GM12875 (cell line): ENCODE results near the gene CERS6.

Source experiments
- H3K4me3 ChIP-seq: one replicate; pipeline ENCODE4 v1.5.1; 2011; ENCODE audit warnings: low read depth, low read length, control low read depth
- TF ChIP-seq, protein P1 (sequence below): IDR thresholded peaks from 2 replicates; pipeline ENCODE4 v1.5.1; 2011; ENCODE audit warnings: low read depth, mild to moderate bottlenecking, control low read depth, inconsistent platforms, low read length, moderate library complexity, borderline replicate concordance; ENCODE audit not compliant: insufficient read depth

Gene CERS6

GRCh38 chr2:168671932-168672331, 215.9 kb downstream of the CERS6 start:
- no peak overlapping the region for H3K4me3 ChIP-seq
- TF ChIP-seq, protein P1, sequence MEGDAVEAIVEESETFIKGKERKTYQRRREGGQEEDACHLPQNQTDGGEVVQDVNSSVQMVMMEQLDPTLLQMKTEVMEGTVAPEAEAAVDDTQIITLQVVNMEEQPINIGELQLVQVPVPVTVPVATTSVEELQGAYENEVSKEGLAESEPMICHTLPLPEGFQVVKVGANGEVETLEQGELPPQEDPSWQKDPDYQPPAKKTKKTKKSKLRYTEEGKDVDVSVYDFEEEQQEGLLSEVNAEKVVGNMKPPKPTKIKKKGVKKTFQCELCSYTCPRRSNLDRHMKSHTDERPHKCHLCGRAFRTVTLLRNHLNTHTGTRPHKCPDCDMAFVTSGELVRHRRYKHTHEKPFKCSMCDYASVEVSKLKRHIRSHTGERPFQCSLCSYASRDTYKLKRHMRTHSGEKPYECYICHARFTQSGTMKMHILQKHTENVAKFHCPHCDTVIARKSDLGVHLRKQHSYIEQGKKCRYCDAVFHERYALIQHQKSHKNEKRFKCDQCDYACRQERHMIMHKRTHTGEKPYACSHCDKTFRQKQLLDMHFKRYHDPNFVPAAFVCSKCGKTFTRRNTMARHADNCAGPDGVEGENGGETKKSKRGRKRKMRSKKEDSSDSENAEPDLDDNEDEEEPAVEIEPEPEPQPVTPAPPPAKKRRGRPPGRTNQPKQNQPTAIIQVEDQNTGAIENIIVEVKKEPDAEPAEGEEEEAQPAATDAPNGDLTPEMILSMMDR, result no peak

- TF ChIP-seq, protein P1, result no peak
- no peak overlapping the region for H3K4me3 ChIP-seq
Observed at GRCh38 chr2:168673265-168674189, 217.5 kb downstream of the CERS6 start.

DNA sequence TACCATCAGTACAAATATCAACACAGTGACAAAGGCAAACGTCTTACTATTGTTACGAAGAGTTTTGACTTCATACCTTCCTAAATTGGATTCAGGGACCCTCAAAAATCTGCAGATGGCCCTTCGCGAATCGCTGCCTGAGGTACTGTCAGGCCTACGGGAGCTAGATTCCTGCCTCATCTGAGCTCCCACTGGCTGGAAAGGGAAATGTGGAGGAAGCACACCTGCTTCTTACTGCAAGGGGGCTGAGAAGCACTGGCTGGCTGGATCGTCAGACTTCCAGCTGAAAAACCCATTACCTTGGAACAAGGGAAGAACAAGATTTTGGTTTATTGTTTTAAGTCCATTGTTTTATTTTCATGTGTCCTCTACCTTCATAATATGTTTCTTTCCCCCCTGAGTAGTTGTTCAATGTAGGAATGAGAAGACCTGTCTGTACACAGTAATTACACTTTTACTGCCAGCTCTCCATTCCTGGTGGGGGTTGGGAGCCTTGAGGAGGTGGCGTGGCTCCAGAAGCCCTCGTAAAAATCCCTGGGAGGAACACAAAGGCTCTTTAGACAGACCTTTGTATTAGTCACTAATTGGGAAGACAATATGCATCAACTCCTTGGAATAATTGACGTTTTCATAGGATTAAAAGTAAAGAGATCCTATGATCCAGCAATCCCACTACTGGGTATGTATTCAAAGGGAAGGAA, 222.2 kb downstream of the CERS6 start:
- TF ChIP-seq, protein P1, result no peak
- no peak overlapping the region for H3K4me3 ChIP-seq

GRCh38 chr2:168679081-168679480, 223.0 kb downstream of the CERS6 start:
- no peak overlapping the region for H3K4me3 ChIP-seq
- TF ChIP-seq, protein P1, result no peak

DNA sequence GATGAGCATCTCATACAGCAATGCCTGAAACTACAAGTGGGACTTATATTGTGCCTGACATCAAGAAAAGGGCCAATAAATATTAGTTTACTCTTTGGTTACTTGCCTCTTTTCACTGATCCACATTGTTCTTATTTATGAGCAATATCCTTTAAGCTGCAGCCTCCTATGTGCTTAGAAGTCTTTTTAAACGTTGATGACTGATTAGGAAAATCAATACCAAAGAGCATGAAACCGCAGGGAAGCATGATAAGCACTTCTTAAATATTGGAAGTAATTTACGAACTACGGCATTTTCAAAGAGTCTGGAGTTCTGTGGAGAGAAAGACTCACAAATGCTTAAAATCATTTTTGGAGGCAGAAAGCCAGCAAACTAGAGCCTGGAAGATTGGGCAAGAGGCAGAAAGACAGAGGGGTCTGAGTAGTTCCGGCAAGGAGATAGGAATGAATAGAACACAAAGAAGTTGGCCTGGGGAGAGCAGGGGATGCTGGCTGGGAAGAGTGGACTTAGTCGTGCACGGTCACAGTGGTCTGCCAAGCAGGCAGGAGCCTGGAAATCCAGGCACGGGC, 223.8 kb downstream of the CERS6 start:
- H3K4me3 ChIP-seq, result no peak overlapping the region
- TF ChIP-seq, protein P1, result no peak

DNA sequence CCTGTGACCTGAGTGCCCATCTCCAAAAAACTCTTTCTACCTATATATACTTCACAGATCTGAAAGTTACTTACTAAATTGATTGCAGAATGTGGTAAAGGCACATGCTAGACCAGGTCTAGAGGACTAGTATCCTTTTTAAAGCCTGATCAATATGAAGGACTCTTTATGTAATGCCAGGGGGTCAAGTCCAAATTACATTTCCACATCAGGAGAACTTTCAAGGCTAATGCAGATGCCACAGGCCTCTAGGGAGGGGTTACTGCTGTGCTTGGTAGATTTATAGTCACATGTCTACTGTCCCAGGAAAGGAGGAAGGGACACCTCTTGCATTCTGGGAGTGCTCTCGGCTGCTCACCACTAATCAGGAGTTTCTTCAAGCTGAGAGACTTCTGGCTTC, 227.9 kb downstream of the CERS6 start:
- H3K4me3 ChIP-seq, result no peak overlapping the region
- TF ChIP-seq, protein P1, result no peak
